HepG2 (cell line): Measurements from ENCODE around the gene GJC2. TPM values are rescaled to one million over a fixed set of nuclear protein-coding genes. Genes with fewer than 3 reads are reported as not detected.
"Not testable (repeated sequence)": the region's sequence is repeated elsewhere in the genome, so short reads cannot be mapped to it uniquely, and the experiment has no call there.

Source experiments
- ATAC-seq: fragments of 200-7000 bp; cut with Tn5 transposase; 3 replicates; pipeline ENCODE4 v1.9.1; 2020; ENCODE audit warnings: mild to moderate bottlenecking, moderate library complexity
- BruUV-seq: library from RNA; stranded (reverse); fragments of 400-500 nt; replicated peaks from 2 replicates; lab custom pipeline; 2021; lab: Mats Ljungman, UMichigan
- CTCF ChIA-PET: fragments of 300-600 bp; formaldehyde crosslinking; extraction: SDS; loops from one replicate; lab custom pipeline; 2021; ENCODE audit warnings: low total read pairs, inconsistent platforms, low intra/inter-chr PET ratio; lab: Yijun Ruan, JAX
- POLR2A ChIA-PET: fragments of 350-600 bp; sonication (Branson Sonifier 250); formaldehyde crosslinking; loops from one replicate; lab custom pipeline; 2020; ENCODE audit warnings: antibody characterized with exemption, inconsistent platforms; lab: Yijun Ruan, JAX
- DNase-seq: peaks from one replicate; pipeline ENCODE4 v3.0.0-alpha.2; 2015; ENCODE audit warnings: low spot score
- FAIRE-seq: peaks from 3 replicates; lab custom pipeline; 2011; peaks lifted over from hg19 to GRCh38; lab: Jason Lieb, UNC
- H2AFZ ChIP-seq: one replicate; pipeline ENCODE4 v1.6.1; 2011; ENCODE audit warnings: low read length, inconsistent platforms
- H3K27ac ChIP-seq: fragments of 300-600 bp; 3 replicates; pipeline ENCODE4 v1.8.0; 2011; ENCODE audit warnings: mixed run types, mild to moderate bottlenecking, mixed read lengths, low read length, inconsistent platforms; ENCODE audit not compliant: insufficient read depth; ENCODE audit errors: extremely low read length
- H3K27me3 ChIP-seq, 2 experiments: fragments of 200-600 bp in 1 of 2; 2 replicates in 1 of 2; 3 replicates in 1 of 2; pipeline versions ENCODE4 v1.6.0 to v1.8.0; 2011; ENCODE audit warnings: low read length in 2 of 2, mild to moderate bottlenecking in 2 of 2, moderate library complexity in 2 of 2, inconsistent platforms in 1 of 2; ENCODE audit not compliant: insufficient read depth in 2 of 2, control insufficient read depth in 1 of 2
- H3K36me3 ChIP-seq, 2 experiments: fragments of 200-600 bp in 1 of 2; replicated peaks in 1 of 2; 2 replicates in 1 of 2; 3 replicates in 1 of 2; pipeline versions ENCODE4 v1.5.1 to v1.8.0; 2011; ENCODE audit warnings: low read length in 2 of 2, inconsistent platforms in 1 of 2; ENCODE audit not compliant: insufficient read depth in 2 of 2, control insufficient read depth in 1 of 2
- H3K4me1 ChIP-seq: 2 replicates; pipeline ENCODE4 v1.5.1; 2012; ENCODE audit warnings: low read length, inconsistent platforms; ENCODE audit not compliant: insufficient read depth
- H3K4me2 ChIP-seq: 2 replicates; pipeline ENCODE4 v1.6.0; 2011; ENCODE audit warnings: low read depth, low read length, inconsistent platforms
- H3K4me3 ChIP-seq, 3 experiments: fragments of 200-600 bp in 1 of 3; sonication (generic), shearing (Covaris generic) in 1 of 3; replicated peaks in 1 of 3; 2 replicates each; pipeline ENCODE4 v1.5.1; 2011 to 2016; ENCODE audit warnings: low read length in 3 of 3, inconsistent platforms in 2 of 3, low read depth in 2 of 3, mild to moderate bottlenecking in 2 of 3, control low read depth in 1 of 3, mixed read lengths in 1 of 3; ENCODE audit not compliant: insufficient read depth in 1 of 3
- H3K79me2 ChIP-seq: one replicate; pipeline ENCODE4 v1.6.1; 2011; ENCODE audit warnings: low read length, inconsistent platforms; ENCODE audit not compliant: insufficient read depth
- H3K9ac ChIP-seq: 2 replicates; pipeline ENCODE4 v1.6.0; 2011; ENCODE audit warnings: mild to moderate bottlenecking, low read depth, low read length, inconsistent platforms; ENCODE audit not compliant: insufficient read depth
- H3K9me3 ChIP-seq: 2 replicates; pipeline ENCODE4 v1.5.1; 2012; ENCODE audit warnings: mild to moderate bottlenecking, low read length
- H4K20me1 ChIP-seq: 2 replicates; pipeline ENCODE4 v1.6.0; 2011; ENCODE audit warnings: inconsistent platforms, mild to moderate bottlenecking, low read length, moderate library complexity; ENCODE audit not compliant: insufficient read depth
- ATF6 ChIP-seq: sonication (generic); formaldehyde crosslinking; conservative IDR thresholded peaks from 2 replicates; pipeline ENCODE4 v1.4.0; 2020; ENCODE audit warnings: missing genetic modification reagents
- CEBPB ChIP-seq: IDR thresholded peaks from 2 replicates; pipeline ENCODE4 v1.6.1; 2011; ENCODE audit warnings: low read depth, low read length, improper control_type of control experiment, borderline replicate concordance
- CEBPG ChIP-seq: IDR thresholded peaks from 2 replicates; pipeline ENCODE4 v1.6.1; 2016
- HMGXB4 ChIP-seq, 2 experiments: sonication (generic) in 1 of 2; formaldehyde crosslinking in 1 of 2; IDR thresholded peaks; 2 replicates each; pipeline versions ENCODE4 v1.4.0 to v1.6.1; 2018 to 2020; ENCODE audit warnings: missing genetic modification reagents in 2 of 2, borderline replicate concordance in 1 of 2, low read depth in 1 of 2, mild to moderate bottlenecking in 1 of 2, missing biosample characterization in 1 of 2
- ZNF354B ChIP-seq: sonication (generic); formaldehyde crosslinking; IDR thresholded peaks from 2 replicates; pipeline ENCODE4 v1.8.0; 2022; ENCODE audit warnings: mild to moderate bottlenecking, missing genetic modification reagents
- ZNF570 ChIP-seq: sonication (generic); formaldehyde crosslinking; IDR thresholded peaks from 2 replicates; pipeline ENCODE4 v1.4.0; 2020; ENCODE audit warnings: mild to moderate bottlenecking, missing genetic modification reagents, borderline replicate concordance
- WGBS: methylation state at CpG from one replicate; pipeline ENCODE4 v1.1.6; 2017; ENCODE audit warnings: low lambda C conversion rate; 5-methylcytosine and 5-hydroxymethylcytosine counted together
- in situ Hi-C: cut with HindIII; loops from 2 replicates; pipeline ENCODE4 v1.10.0; 2017; ENCODE audit warnings: low pct_unique_long_range_greater_than_20kb; ENCODE audit not compliant: extremely low pct_ligation_motif_present
- intact Hi-C: fragments of 100-400 bp; cut with micrococcal nuclease; formaldehyde crosslinking; loops from one replicate; pipeline ENCODE4 v1.10.0; 2022; ENCODE audit not compliant: unreplicated experiment
- polyA plus RNA-seq, 8 experiments: library from polyadenylated mRNA; depleted of rRNA in 3 of 8; stranded (reverse) in 7 of 8; unstranded in 1 of 8; fragments of >200 nt; fragmentation: Illumina TruSeq in 4 of 8; extraction: Trizol in 4 of 8; gene quantifications; 2 replicates each; pipeline versions ENCODE4 v1.2.1 to v1.2.3, GENCODE V29; 2011 to 2016; ENCODE audit warnings: low read depth in 4 of 8, missing spikeins in 1 of 8, mixed read lengths in 1 of 8; ENCODE audit not compliant: insufficient read depth in 1 of 8
- total RNA-seq, 5 experiments: library from RNA; depleted of rRNA; stranded (reverse); fragments of >200 nt; fragmentation: Illumina TruSeq; extraction: Trizol; gene quantifications; 2 replicates each; pipeline ENCODE4 v1.2.3, GENCODE V29; 2016; ENCODE audit warnings: low read depth in 1 of 5

The GJC2 gene
- total and polyA plus RNA-seq, 2 of the 13 experiments (the other 11 are each of a cell fraction or from before 2014, with no cell fraction given) = 1.6 to 3.8 TPM

GRCh38 chr1:228110556-228110955 lies 39.2 kb upstream of the GJC2 start (continued):
- TF ChIP-seq ATF6 (CRISPR knock-in tag) = no peak
- TF ChIP-seq ZNF354B (CRISPR knock-in tag) = no peak
- no peak for TF ChIP-seq ZNF570 (CRISPR knock-in tag)
- 0 out of 4 replicates have a peak, but pooled peaks of 1 of the 2 experiments have one; percentile 16 for TF ChIP-seq HMGXB4 (CRISPR knock-in tag; IDR thresholded peaks at IDR 0.05; ENCODE audit: borderline replicate concordance in 1 of 2, low read depth in 1 of 2)

GRCh38 chr1:228111315-228111714 lies 38.4 kb upstream of the GJC2 start:
- in situ Hi-C loops, H3K9ac ChIP-seq: not testable (repeated sequence)
- TF ChIP-seq CEBPB (peak; percentile 48; the same call in 1 of the 2 replicates), CEBPG (CRISPR knock-in tag) (0 out of 2 replicates have a peak, but pooled peaks have one; percentile 26)
- TF ChIP-seq, all 625 proteins: peak for 2; not testable (repeated sequence) for 623
- H3K27me3 ChIP-seq, DNase-seq, H4K20me1 ChIP-seq, H3K4me3 ChIP-seq, H3K27ac ChIP-seq, CTCF ChIA-PET, FAIRE-seq, BruUV-seq, ATAC-seq, H2AFZ ChIP-seq, H3K9me3 ChIP-seq, H3K4me2 ChIP-seq, H3K36me3 ChIP-seq: not testable (repeated sequence)
- intact Hi-C loops = loop anchor here (2.0 kb wide), 1 partner anchor 29 kb away; the partner anchor contains the start of gene GUK1
- POLR2A ChIA-PET = interaction anchor here (2.1 kb wide), 1 partner anchor 10 kb away, joined by 12 read pairs; no protein-coding TSS in a partner anchor
- peaks cover 45% of the 10 kb centered on the region for H3K4me1 ChIP-seq
- peaks cover 18% of the 10 kb centered on the region for H3K79me2 ChIP-seq
- WGBS = 67% methylated on average over 6 of the region's 6 CpGs
